ENCODE data around the gene FKBP1C.

FKBP1C gene

DNA sequence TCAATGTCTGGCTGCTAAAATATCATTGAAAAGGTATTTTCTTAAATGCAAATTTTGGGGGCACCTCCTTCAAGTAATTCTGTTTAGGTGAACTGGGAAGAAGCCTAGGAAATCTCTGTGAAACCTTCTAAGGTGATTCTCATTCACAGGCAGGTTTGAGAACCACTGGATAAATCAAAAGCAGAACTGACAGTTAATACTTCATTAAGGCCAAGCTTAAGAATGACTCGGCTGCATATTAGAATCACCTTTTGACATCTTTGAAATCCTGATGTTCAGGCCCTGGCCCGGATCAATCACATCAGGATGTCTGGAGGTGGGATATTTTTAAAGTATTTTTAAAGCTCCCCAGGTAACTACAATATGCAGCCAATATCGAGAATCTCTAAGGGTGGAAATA lies 50.6 kb downstream of the FKBP1C start:
- DNase-seq (ENCODE audit: low read depth), result no peak
- TF ChIP-seq, protein P1, sequence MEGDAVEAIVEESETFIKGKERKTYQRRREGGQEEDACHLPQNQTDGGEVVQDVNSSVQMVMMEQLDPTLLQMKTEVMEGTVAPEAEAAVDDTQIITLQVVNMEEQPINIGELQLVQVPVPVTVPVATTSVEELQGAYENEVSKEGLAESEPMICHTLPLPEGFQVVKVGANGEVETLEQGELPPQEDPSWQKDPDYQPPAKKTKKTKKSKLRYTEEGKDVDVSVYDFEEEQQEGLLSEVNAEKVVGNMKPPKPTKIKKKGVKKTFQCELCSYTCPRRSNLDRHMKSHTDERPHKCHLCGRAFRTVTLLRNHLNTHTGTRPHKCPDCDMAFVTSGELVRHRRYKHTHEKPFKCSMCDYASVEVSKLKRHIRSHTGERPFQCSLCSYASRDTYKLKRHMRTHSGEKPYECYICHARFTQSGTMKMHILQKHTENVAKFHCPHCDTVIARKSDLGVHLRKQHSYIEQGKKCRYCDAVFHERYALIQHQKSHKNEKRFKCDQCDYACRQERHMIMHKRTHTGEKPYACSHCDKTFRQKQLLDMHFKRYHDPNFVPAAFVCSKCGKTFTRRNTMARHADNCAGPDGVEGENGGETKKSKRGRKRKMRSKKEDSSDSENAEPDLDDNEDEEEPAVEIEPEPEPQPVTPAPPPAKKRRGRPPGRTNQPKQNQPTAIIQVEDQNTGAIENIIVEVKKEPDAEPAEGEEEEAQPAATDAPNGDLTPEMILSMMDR (IDR thresholded peaks at IDR 0.05; ENCODE audit: low read depth, low read length, missing control alignments), result no peak
- no peak overlapping the region for H3K4me3 ChIP-seq (ENCODE audit: low read depth, low read length)
- in situ Hi-C loops (cut with HindIII; ENCODE audit: low sequenced_read_pairs), result no loop called here
